GM19035 (cell line): Measurements from ENCODE around the gene COX17.
"Not testable (repeated sequence)": the region's sequence is repeated elsewhere in the genome, so short reads cannot be mapped to it uniquely, and the experiment has no call there.

Experiments used
- ATAC-seq: cut with Tn5 transposase; IDR thresholded peaks from one replicate; pipeline ENCODE4 v1.9.1; 2021; ENCODE audit not compliant: unreplicated experiment

COX17 gene

GRCh38 chr3:119676771-119677640 is at the start of gene COX17:
Gene COX17 (minus strand): TSS chr3:119677406. CDS start chr3:119677310, 96 bp downstream.
- ATAC-seq: peak; percentile 87

- ATAC-seq: no peak
These were observed 49.7 kb upstream of the COX17 start for GRCh38 chr3:119726909-119727308.

GRCh38 chr3:119723022-119723421 is 45.8 kb upstream of the COX17 start:
- ATAC-seq: no peak

- no peak for ATAC-seq
These were observed 40.3 kb upstream of the COX17 start for GRCh38 chr3:119717520-119717919.

GRCh38 chr3:119716998-119717397 is 39.8 kb upstream of the COX17 start:
- no peak for ATAC-seq

GRCh38 chr3:119715105-119715504 is 37.9 kb upstream of the COX17 start:
- ATAC-seq: no peak

- no peak for ATAC-seq
These were observed 26.8 kb upstream of the COX17 start for GRCh38 chr3:119703820-119704531.

- ATAC-seq: peak; percentile 83
These were observed 25.6 kb upstream of the COX17 start, which contains the start of gene CFAP91 for GRCh38 chr3:119702530-119703527. Gene CFAP91 (plus strand): TSS chr3:119703022. CDS start chr3:119703099, 77 bp downstream.

- ATAC-seq: peak; percentile 21
These were observed 23.9 kb upstream of the COX17 start for GRCh38 chr3:119700920-119701734.

GRCh38 chr3:119700269-119700919 is 23.2 kb upstream of the COX17 start:
- peak; percentile 42 for ATAC-seq

GRCh38 chr3:119697394-119697793 is 20.2 kb upstream of the COX17 start:
- ATAC-seq: peak; percentile 46

GRCh38 chr3:119695480-119695879 is 18.3 kb upstream of the COX17 start:
- no peak for ATAC-seq

GRCh38 chr3:119690043-119690656 is 12.9 kb upstream of the COX17 start:
- no peak for ATAC-seq

- ATAC-seq: no peak
These were observed 6.2 kb upstream of the COX17 start for GRCh38 chr3:119683421-119683820.

- ATAC-seq: no peak
These were observed 4.1 kb upstream of the COX17 start for GRCh38 chr3:119681279-119681678.

GRCh38 chr3:119679874-119680273 is 2.7 kb upstream of the COX17 start:
- ATAC-seq: no peak

GRCh38 chr3:119678209-119678608 is 1.0 kb upstream of the COX17 start:
- not testable (repeated sequence) for ATAC-seq

- ATAC-seq: no peak
These were observed 382 bp upstream of the COX17 start for GRCh38 chr3:119677641-119677934.

- ATAC-seq: no peak
These were observed 1.2 kb downstream of the COX17 start for GRCh38 chr3:119676020-119676419.
